GM19035 (cell line): ENCODE data around the gene SUN3.

ENCODE experiments used
- ATAC-seq: cut with Tn5 transposase; IDR thresholded peaks from one replicate; pipeline ENCODE4 v1.9.1; 2021; ENCODE audit not compliant: unreplicated experiment

The SUN3 gene, protein sequence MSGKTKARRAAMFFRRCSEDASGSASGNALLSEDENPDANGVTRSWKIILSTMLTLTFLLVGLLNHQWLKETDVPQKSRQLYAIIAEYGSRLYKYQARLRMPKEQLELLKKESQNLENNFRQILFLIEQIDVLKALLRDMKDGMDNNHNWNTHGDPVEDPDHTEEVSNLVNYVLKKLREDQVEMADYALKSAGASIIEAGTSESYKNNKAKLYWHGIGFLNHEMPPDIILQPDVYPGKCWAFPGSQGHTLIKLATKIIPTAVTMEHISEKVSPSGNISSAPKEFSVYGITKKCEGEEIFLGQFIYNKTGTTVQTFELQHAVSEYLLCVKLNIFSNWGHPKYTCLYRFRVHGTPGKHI

DNA sequence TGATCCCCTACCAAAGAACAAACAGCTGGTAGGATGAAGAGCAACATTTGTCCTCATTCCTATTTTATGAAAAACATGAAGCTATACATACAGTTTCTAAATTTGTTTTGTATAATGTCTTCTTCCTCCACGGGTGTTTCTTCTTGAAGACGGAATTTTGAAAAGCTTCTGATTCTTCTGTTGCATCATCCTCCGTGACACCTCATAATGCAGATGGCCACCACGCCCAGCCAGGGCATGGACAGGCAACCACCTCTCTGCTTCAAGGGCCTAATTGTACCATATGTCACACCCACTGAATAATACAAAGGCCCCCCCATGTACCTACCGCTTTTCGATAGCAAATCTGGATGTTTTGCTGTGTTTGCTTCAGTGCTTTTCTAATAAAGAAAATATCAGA is at the start of gene SUN3:
Gene SUN3, minus strand, starts transcription at position 170 of the 400 bp plus-strand sequence. Its CDS starts 169 bp downstream, at position 1.
- ATAC-seq: no peak

DNA sequence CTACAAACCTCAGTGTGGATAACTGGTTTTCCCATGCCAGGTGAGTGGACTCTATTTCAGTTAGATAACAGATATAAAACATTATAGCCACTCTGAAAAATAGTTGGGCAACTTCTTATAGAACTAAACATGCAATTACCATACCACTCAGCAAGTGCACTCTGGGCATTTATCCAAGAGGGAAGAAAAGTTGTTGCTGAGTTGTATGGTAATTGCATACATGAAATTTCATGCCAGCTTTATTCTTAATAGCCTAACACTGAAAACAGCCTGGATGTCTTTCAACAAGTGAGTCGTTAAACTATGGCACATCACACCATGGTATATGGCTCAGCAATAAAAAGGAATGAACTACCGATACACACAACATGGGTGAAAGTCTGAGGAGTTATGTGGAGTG is 49.6 kb upstream of the SUN3 start:
- ATAC-seq: no peak

DNA sequence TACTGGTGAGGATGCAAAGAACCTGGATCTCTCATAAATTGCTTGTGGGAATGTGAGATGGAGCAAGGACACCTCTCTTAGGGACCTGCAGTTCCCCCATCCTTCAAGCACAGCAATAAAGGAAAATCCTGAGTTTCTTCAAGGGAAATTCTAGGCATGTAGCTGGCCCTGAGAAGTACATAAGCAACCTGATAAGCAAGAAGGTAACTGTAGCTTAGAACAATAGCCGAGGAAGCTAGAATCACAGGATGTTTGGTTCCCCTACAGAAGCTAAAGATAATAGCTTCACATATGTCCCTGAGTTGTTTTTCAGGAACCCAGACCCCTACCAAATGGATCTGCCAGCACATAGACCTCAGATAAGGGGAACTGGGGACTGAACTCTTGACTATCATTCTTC is 48.5 kb upstream of the SUN3 start:
- no peak for ATAC-seq

DNA sequence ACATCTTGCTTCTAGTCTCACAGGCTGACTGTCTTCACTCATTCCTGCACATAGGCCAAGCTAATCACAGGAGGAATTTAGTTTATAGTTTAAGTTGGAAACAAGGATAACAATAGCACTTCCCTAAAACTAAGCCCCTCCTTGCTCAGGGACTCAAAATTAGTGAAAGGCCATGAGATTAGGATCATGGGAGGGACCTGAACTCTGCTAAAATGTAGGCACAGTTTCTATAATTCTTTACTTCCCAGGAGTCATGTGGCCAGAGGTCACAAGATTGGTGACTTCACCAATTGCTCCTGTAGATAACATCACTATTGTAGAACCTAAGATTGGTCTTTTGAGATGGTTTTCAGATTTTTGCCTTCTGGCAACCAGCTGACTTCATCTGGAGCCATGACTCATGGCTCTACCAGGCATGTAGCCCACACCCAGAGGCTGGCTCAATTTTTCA is 45.3 kb upstream of the SUN3 start:
- no peak for ATAC-seq

DNA sequence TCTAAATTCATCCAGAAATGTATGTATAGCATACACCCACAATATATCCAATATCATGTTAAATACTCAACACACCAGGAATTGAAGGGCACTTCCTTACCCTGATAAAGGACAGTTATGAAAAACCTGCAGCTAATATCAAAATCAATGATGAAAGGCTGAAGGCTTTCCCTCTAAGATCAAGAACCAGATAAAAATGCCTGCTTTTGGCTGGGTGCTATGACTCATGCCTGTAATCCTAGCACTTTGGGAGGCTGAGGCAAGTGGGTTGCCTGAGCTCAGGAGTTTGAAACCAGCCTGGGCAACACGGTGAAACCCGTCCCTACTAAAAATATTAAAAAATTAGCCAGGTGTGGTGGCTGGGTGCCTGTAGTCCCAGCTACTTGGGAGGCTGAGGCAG is 38.6 kb upstream of the SUN3 start:
- ATAC-seq: no peak

DNA sequence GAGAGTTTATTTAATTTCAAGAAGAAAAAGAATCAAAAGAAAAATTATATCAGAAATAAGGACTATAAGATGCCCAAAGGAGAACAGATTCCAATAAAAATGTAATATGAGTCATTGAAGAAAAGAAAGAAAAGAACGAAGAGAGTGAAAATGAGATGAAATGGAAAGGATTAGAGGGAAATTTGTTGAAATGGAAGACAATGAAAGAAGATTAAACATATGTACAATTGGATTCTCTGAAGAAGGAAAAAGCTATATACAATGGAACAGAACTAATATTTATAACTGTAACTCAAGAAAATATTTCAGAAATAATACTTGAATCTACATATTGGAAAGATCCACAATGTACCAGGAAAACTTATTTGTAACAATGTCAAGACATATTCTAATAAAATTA is 35.1 kb upstream of the SUN3 start:
- no peak for ATAC-seq

DNA sequence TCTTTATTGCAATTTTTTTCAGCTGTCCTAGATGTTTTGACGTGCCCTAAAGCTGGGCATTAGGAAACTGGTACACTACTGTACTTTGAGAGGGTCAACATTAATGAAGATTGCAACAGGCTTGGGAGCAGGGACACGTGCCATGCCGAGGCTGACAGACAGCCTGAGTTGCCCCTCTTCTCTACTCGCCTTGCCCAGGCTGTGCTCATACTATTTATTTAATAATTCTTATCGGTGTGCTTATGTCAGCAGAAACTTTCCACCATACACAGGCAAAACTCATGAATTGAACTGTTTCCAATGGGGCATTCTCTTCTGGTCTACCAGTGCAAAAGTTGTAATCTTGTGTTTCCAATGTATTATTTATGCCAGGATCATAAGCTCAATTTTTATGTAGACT is 30.8 kb upstream of the SUN3 start:
- ATAC-seq: no peak

DNA sequence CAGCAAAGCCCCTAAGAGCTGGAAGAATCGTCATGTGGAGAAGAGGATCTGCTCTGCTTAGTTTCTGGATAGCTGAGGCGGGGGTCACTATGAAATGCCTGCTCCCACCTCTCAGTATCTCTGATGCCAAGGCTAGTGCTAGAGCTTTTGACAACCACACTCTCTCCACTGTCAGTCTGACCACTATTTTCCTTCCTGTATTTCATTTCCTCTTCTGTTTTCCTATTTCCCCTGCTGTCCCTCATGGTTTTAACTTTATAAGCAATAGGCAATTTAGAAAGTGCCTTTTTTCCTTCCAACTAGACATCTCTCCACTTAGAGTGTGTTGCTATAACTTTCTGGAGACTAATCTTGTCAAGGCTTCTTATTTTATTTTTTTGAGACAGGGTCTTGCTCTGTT is 30.1 kb upstream of the SUN3 start:
- no peak for ATAC-seq

DNA sequence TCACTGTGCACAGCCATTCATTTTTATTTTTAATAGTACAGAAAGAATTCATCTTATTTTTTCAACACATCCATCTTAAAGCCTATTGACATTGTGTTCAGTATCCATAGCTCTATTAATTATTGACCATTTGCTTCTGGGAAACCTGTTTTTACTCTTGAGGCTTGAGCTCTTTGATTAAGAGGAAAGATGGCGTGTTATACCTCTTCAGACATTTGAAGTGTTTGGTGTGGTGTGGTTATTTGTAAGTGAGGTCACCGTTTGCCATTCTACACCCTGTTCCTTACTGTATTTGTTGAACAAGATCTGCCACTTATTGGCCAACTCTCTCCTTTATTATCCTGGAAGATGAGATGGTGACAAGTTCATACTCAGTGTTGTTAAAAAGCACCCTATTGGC is 24.8 kb upstream of the SUN3 start:
- no peak for ATAC-seq

DNA sequence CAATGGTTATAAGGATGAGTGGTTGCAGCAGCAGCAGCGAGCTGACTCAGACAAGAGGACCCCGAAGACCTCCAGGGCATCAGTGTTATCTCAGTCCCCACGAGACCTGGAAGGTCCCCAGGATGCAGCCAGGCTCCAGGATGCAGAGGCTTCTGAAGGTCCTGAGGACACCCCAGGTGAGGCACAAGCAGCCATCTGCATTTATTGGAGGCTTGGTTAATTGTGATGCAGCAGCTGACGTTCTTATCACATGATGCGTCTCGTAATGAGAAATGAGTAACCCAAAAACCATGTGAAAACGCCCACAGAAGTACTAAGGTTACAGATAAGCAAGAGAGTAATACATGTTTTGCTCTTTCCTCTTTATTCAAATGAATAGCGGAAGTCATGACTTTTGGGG is 23.8 kb upstream of the SUN3 start:
- ATAC-seq: no peak

DNA sequence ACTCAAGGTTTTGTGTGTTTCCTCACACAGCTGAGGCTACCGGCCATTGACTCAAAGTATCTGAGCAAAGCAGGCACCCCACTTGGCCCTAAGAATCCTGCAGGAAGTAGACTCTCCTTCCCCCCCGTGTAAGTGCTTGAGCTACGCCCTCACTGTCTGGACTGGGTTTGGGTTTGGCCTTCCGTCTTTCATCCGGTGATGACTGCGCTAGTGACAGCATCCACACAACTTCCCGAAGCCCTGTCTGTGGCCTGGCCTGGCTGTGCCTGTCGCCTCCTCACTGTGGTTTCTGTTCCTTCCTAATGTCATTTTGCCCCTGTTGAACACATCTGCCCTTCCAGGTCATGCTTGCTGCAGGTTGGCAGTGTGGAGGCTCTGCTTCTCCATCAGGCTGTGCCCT is 20.9 kb upstream of the SUN3 start:
- no peak for ATAC-seq

DNA sequence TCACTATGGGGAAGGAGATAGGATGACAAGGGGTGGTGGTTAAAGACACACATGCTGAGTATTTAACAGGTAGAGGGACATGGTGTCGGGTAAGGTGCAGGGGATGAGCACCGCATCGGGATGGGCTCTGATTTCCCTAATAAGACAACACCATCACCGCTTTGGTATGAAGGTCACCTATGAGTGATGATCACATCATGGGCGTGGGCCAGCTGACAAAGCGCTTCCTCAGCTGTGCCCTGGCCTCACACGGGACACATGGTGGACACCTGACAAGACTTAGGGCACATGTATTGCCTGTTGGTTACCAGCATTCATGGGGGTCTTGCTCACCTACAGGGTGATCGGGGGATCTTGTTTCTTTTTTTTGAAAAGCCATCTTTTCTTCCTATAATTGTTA is 19.2 kb upstream of the SUN3 start:
- no peak for ATAC-seq

DNA sequence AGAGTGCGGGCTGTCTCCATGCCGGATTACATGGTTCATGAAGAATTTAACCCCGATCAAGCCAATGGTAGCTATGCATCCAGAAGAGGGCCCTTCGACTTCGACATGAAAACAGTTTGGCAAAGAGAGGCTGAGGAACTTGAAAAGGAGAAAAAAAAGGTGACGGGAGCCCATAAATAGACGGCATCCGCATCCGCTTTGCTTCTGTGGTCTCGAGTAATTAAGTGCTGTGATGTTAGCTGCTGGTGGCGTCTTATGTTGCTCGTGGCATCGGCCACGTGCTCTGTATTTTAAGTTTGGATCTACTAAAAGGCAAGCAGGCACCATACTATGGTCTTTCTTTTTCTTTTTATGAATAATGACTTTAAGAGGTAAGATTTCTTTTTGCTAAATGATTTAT is 17.6 kb upstream of the SUN3 start:
- no peak for ATAC-seq

DNA sequence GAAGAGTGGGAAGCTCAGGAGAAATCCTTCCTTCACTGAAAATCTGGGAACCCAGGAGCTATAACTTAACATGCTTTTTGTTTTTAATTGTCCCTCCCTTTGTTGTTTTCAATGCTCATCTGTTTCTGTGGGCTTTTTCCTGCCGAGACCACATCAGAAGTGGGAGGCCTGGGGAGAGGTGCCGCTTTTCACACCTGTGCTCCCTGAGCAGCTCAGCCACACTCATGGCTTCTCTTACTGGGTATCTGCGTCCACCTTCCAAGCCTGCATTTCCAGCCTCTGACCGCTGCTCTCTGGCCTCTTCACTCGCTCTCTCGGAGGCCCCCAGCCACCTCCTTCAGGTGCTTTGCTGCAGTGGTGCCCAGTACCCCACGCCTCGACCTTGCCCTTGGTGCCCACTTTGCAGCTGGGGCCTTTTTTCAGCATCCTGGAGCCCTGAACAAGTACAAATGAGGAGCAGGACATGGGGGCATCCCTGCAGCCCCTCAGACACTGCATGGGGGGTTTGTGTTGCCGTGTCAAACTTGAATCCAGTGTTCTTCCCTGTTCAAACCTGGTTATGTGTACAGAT is 16.4 kb upstream of the SUN3 start:
- ATAC-seq: no peak

DNA sequence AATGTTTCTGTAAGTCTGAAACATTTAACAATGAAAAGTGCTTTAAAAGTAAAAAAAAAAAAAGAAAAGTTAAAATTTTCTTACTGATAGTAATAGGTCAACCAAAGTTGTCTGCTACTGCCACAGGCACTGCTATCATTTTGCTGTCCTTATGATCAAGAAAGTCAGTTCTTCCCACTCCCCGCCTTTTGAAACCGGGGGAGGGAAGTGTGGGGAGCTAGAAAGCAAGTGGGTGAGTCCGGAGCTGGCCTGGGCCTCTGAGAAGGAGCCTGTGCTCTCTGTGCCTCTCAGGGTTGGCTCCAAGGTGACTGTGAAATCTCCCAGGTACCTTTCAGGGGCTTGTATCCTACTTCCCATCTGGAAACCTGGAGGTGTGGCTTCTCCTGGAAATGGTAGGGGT is 13.7 kb upstream of the SUN3 start:
- ATAC-seq: no peak

DNA sequence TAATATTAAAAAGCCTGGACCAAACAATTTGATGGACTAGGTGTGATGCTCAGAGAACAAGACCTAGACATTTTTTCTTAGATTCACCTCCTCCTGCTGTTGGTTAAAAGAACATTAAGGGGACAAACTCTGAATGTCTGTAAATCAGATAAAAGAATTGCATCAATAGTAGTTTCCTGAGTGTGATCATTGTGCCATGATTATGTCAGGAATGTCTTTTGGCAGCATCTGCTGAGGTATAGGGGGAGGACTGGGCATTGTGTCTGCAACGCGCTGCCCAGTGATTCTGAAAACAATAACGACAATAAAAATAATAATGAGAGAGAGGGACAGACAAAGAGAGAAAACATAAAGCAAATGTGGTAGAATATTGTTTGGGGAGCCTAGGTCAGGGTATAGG is 13.3 kb upstream of the SUN3 start:
- no peak for ATAC-seq

DNA sequence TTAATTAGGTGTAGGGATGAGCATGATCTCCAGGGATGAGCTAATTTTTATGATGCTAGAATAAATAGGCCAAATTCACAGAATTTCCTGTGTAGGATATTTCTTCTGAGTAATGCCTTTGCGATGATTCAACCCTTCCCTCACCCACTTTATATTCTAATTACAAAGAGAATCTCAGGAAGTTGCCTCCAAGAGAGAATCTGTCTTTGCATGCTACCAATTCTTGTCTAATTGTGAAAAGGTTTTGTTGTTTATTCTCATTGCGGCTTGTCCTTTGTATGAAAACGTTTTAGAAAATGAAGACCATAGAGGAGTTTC is 12.7 kb upstream of the SUN3 start:
- ATAC-seq: no peak

DNA sequence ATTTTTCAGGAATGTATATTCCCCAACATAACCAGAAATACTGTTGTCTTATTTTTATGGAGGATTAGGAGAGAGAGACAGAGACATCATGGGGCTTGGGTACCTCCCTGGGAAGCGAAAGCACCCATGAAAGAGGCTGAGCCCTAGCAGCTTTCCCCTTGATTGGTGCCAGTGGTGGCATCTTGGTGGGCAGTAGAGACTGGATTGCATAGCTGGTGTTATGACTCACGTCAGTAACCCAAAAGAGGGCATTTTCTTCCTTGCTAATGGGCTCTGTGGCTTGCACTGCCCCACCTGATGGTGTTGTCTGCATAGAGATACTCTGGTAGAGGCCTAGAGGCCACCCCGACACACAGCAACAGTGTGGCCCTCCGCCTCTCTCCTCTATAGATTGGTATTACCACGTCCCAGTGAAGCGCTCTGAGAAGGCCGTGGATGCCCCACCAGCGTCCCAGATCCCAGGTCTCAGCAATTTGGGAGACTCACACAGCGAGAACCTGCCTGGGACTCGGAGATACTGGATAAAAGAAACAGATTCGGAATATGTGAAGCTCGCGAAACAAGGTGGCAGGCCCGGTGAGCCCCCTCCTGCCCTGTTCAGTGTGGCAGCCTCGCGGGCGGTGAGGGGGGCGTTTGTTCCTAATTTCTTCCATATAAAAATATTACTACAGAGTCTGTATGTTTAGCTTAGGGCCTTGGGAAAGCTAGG is 12.2 kb upstream of the SUN3 start:
- no peak for ATAC-seq

DNA sequence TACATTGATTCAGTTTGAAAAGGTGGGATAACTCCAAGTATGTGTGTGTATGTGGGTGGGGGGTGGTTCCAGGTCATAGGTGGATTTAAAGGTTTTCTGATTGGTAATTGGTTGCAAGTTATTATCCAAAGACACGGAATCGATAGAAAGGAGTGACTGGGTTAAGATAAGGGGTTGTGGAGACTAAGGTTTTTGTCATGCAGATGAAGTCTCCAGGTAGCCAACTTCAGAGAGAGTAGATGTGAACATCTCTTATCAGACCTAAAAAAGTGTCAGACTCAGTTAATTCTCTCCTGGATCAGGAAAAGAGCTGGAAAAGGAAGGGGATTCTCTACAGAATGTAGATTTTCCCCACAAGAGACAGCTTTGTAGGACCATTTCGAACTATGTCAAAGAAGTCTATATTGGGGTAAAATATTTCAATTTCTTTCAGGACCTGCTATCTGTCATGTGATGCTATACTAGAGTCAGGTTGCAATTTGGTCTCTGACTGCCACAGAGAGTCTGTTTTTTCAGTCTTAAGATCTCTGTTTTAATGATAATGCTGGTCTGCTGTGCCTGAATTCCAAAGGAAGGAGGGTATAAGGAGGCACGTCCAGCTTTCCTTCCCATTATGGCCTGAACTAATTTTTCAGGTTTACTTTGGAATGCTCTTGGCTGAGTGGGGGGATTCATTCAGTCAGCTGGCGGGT is 10.1 kb upstream of the SUN3 start:
- ATAC-seq: no peak

DNA sequence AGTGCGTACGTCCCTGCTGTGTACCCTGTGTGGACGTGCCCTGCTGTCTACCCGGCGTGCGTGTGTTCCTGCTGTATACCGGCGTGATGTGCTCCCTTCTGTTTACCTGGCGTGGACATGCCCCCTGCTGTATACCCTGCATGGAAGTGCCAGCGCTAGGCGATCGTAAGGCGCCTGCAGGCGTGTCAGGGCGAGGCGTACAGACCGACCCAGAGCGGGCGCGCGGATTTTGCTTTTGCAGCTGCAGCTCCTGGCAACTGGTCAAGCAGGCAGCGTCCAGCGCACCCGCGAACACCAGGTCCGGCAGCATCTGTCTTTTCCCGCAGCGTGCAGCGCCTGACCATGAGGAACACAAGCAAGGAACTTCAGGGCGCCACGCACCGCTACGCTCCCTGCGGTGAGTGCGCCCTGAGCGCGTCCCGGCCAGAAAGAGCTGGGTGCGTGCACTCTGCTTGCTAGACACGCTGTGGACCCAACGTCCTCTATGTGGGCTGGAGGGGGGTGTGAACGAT is 7.1 kb upstream of the SUN3 start:
- peak; percentile 4 for ATAC-seq

DNA sequence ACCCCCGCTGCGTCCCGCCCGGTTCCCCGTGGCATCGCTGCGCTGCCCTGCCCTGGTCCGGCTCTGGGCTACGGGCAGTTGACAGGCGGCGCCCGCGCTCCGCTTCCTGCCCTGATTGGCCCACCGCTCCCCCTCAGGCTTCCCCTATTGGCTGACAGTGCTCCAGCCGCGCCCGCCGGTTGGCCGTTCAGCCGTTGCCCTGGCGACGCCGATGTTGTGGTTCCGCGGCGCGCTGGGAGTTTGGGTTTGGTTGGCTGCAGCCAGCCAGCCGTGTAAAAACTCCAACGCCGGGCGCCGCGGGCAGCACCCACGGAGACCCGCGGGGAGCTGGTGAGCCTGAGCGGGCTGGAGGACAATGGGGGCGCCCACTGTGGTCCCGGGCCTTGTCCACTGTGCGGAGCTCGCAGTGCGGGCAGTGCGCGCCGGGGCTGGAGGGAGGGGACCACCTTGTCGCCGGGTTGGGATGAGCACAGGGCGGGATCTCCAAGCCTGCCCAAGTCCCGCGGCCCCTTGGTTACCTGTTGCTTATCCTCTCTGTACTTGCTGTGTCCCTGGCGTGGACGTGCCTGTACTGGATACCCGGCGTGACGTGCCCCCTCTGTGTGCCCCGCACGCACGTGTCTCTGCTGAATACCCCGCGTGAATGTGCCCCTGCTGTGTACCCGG is 6.5 kb upstream of the SUN3 start, which contains the start of gene C7orf57:
Gene C7orf57, plus strand, starts transcription at position 243 of the 666 bp plus-strand sequence. CDS start 766 bp downstream, outside the sequence.
- peak; percentile 100 for ATAC-seq
